H1 (cell line): ENCODE data around the gene ETFB. TPM values are rescaled to one million over a fixed set of nuclear protein-coding genes. Genes with fewer than 3 reads are reported as not detected.

Experiments
- ATF2 ChIP-seq: IDR thresholded peaks from 2 replicates; pipeline ENCODE4 v1.6.1; 2012; ENCODE audit warnings: low read length, inconsistent platforms
- BCL11A ChIP-seq, 2 experiments: IDR thresholded peaks; one replicate each; pipeline ENCODE4 v1.6.1; 2011; ENCODE audit warnings: low read depth in 2 of 2, low read length in 2 of 2, mild to moderate bottlenecking in 2 of 2
- CREB1 ChIP-seq: IDR thresholded peaks from 2 replicates; pipeline ENCODE4 v1.6.1; 2012; ENCODE audit warnings: inconsistent platforms
- GTF2F1 ChIP-seq: IDR thresholded peaks from 2 replicates; pipeline ENCODE4 v1.6.1; 2012; ENCODE audit warnings: low read depth, low read length, improper control_type of control experiment, borderline replicate concordance
- HDAC2 ChIP-seq, 2 experiments: fragments of 300-600 bp in 1 of 2; sonication (generic) in 1 of 2; IDR thresholded peaks; 2 replicates each; pipeline ENCODE4 v1.6.1; 2011 to 2012; ENCODE audit warnings: low read depth in 2 of 2, low read length in 2 of 2, mild to moderate bottlenecking in 2 of 2, moderate library complexity in 2 of 2, borderline replicate concordance in 1 of 2, inconsistent platforms in 1 of 2
- KDM1A ChIP-seq: fragments of 200-600, 300-600 bp; sonication (generic); IDR thresholded peaks from 2 replicates; pipeline ENCODE4 v1.7.1; 2016; ENCODE audit warnings: mild to moderate bottlenecking, low read length, borderline replicate concordance
- KDM4A ChIP-seq: IDR thresholded peaks from one replicate; pipeline ENCODE4 v1.7.1; 2012; ENCODE audit warnings: low read depth, mild to moderate bottlenecking, moderate library complexity, low read length, inconsistent platforms; ENCODE audit not compliant: severe bottlenecking
- KDM5A ChIP-seq: fragments of 200-600 bp; IDR thresholded peaks from 2 replicates; pipeline ENCODE4 v1.7.1; 2012; ENCODE audit warnings: mild to moderate bottlenecking, low read length, inconsistent platforms, mixed read lengths
- PHF8 ChIP-seq: fragments of 200-600 bp; sonication (generic); conservative IDR thresholded peaks from 2 replicates; pipeline ENCODE4 v1.7.1; 2012; ENCODE audit warnings: low read depth, mild to moderate bottlenecking, inconsistent platforms, low read length, moderate library complexity
- POLR2A ChIP-seq, 2 experiments: IDR thresholded peaks; 1 replicate in 1 of 2; 2 replicates in 1 of 2; pipeline ENCODE4 v1.6.1; 2011; ENCODE audit warnings: low read depth in 2 of 2, low read length in 2 of 2, mild to moderate bottlenecking in 2 of 2; ENCODE audit errors: control extremely low read depth in 1 of 2
- POU5F1 ChIP-seq: IDR thresholded peaks from 2 replicates; pipeline ENCODE4 v1.6.1; 2011; ENCODE audit warnings: low read depth, mild to moderate bottlenecking, low read length, moderate library complexity
- RAD21 ChIP-seq, 2 experiments: IDR thresholded peaks in 1 of 2; conservative IDR thresholded peaks in 1 of 2; 2 replicates each; pipeline ENCODE4 v1.6.1; 2011; ENCODE audit warnings: low read depth in 2 of 2, low read length in 2 of 2, improper control_type of control experiment in 1 of 2, inconsistent platforms in 1 of 2, mild to moderate bottlenecking in 1 of 2, moderate library complexity in 1 of 2
- RFX5 ChIP-seq: IDR thresholded peaks from 2 replicates; pipeline ENCODE4 v1.6.1; 2011; ENCODE audit warnings: low read depth, low read length, improper control_type of control experiment, borderline replicate concordance
- RNF2 ChIP-seq: fragments of 200-900, 300-1000 bp; sonication (generic); IDR thresholded peaks from 2 replicates; pipeline ENCODE4 v1.7.1; 2016; ENCODE audit warnings: borderline replicate concordance, low read depth, mild to moderate bottlenecking, antibody characterized with exemption, low read length; ENCODE audit not compliant: poor library complexity, severe bottlenecking; ENCODE audit errors: missing control alignments
- TAF1 ChIP-seq: IDR thresholded peaks from 2 replicates; pipeline ENCODE4 v1.6.1; 2011; ENCODE audit warnings: mild to moderate bottlenecking, low read depth, low read length
- ZNF274 ChIP-seq: IDR thresholded peaks from 2 replicates; pipeline ENCODE4 v1.7.0; 2012; ENCODE audit warnings: low read length, borderline replicate concordance; ENCODE audit errors: extremely low read depth
- polyA plus RNA-seq, 7 experiments: library from polyadenylated mRNA; depleted of rRNA in 3 of 7; stranded (reverse) in 5 of 7; unstranded in 2 of 7; fragments of >200 nt in 5 of 7; fragments of 200-250 nt in 2 of 7; gene quantifications; 1 replicate in 5 of 7; 2 replicates in 1 of 7; 4 replicates in 1 of 7; pipeline versions ENCODE4 v1.2.1 to v1.2.3, GENCODE V29; 2011 to 2013; ENCODE audit warnings: missing spikeins in 2 of 7, mixed read lengths in 2 of 7
- total RNA-seq: library from RNA; stranded (reverse); fragmentation: NEBNext Ultra II Directional; extraction: Animal tissue kit (Norgen Biotek cat#: 25700); gene quantifications from 2 replicates; pipeline ENCODE4 v1.2.1, GENCODE V29; 2021
- TF ChIP-seq, protein P1 (sequence below), 3 experiments: IDR thresholded peaks; 1 replicate in 2 of 3; 2 replicates in 1 of 3; pipeline versions ENCODE4 v1.5.1 to v1.6.1; 2011; ENCODE audit warnings: low read length in 3 of 3, mild to moderate bottlenecking in 3 of 3, inconsistent platforms in 2 of 3, low read depth in 1 of 3, moderate library complexity in 1 of 3; ENCODE audit not compliant: insufficient read depth in 1 of 3; ENCODE audit errors: control extremely low read depth in 1 of 3

Gene ETFB
- total and polyA plus RNA-seq, 2 of the 8 experiments (the other 6 are each of a cell fraction or from before 2014, with no cell fraction given), result 40.0 to 66.5 TPM

- TF ChIP-seq, protein P1, sequence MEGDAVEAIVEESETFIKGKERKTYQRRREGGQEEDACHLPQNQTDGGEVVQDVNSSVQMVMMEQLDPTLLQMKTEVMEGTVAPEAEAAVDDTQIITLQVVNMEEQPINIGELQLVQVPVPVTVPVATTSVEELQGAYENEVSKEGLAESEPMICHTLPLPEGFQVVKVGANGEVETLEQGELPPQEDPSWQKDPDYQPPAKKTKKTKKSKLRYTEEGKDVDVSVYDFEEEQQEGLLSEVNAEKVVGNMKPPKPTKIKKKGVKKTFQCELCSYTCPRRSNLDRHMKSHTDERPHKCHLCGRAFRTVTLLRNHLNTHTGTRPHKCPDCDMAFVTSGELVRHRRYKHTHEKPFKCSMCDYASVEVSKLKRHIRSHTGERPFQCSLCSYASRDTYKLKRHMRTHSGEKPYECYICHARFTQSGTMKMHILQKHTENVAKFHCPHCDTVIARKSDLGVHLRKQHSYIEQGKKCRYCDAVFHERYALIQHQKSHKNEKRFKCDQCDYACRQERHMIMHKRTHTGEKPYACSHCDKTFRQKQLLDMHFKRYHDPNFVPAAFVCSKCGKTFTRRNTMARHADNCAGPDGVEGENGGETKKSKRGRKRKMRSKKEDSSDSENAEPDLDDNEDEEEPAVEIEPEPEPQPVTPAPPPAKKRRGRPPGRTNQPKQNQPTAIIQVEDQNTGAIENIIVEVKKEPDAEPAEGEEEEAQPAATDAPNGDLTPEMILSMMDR (IDR thresholded peaks at IDR 0.05; ENCODE audit: control extremely low read depth in 1 of 3, insufficient read depth in 1 of 3, low read depth in 1 of 3, low read length in 3 of 3), result peak; percentile 25 to 47 (median 44)
- TF ChIP-seq RNF2 (no peak), HDAC2 (IDR thresholded peaks at IDR 0.05; ENCODE audit: borderline replicate concordance in 1 of 2, low read depth in 2 of 2, low read length in 2 of 2) (no peak), RFX5 (no peak), POLR2A (IDR thresholded peaks at IDR 0.05; ENCODE audit: control extremely low read depth in 1 of 2, low read depth in 2 of 2, low read length in 2 of 2) (peak in 1 of 2 experiments; percentile 73; a peak in 1 of 3 replicates), ATF2 (no peak), KDM4A (peak; percentile 91), KDM1A (no peak), GTF2F1 (0 out of 2 replicates have a peak, but pooled peaks have one; percentile 32), ZNF274 (no peak), POU5F1 (no peak), CREB1 (peak; percentile 36; the same call in 1 of the 2 replicates), BCL11A (IDR thresholded peaks at IDR 0.05; ENCODE audit: low read depth in 2 of 2, low read length in 2 of 2) (no peak), KDM5A (no peak), TAF1 (peak; percentile 84), RAD21 (IDR thresholded peaks at IDR 0.05 in 1 of 2, conservative IDR thresholded peaks at IDR 0.05 in 1 of 2; ENCODE audit: low read depth in 2 of 2, low read length in 2 of 2) (peak in 1 of 2 experiments; percentile 45; a peak in 2 of 4 replicates), PHF8 (peak; percentile 60)
Measured at GRCh38 chr19:51339687-51340656, 26.2 kb downstream of the ETFB start (continued).
